ENCODE data around the gene KCNK18.

DNA sequence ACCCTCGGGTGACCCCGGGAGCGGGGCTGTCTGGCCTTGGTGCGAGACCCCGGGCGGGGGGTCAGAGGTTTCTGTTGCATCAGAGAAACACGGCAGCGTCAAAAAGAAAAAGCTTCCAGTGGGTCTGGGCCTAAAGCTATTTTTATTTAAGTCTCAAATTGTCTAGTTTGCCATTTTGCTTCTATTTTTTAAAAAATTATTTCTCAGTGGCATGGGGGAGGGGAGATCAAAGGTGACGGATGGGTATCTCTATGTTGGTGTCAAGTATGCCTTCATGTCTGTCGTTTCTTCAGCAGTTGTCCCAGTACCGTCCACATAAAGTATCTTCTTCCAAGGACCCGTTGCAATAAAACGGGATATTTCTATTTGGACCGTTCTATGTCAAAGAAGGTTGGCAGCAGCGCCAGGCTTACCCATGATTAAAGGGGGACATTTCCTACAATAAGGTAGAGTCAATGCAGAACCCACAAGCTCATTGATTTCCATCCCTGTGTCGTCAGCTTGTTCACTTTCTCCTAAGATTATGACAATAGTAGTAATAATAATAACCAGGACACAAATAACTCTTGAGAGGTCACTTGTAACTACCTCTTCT lies 33.2 kb upstream of the KCNK18 start:
- TF ChIP-seq POLR2AphosphoS5 (IDR thresholded peaks at IDR 0.05; ENCODE audit: low read depth, low read length) = no peak
- TF ChIP-seq TAF1 (IDR thresholded peaks at IDR 0.05; ENCODE audit: borderline replicate concordance, insufficient read depth, low read length) = no peak
- TF ChIP-seq SIN3A (IDR thresholded peaks at IDR 0.05; ENCODE audit: borderline replicate concordance, insufficient read depth, low read length) = no peak
- TF ChIP-seq FOXP2 (optimal IDR thresholded peaks at IDR 0.05; ENCODE audit: borderline replicate concordance, extremely low read depth, extremely low read length, insufficient read depth) = no peak
